Measurements from ENCODE around the gene NUP107.
"Not testable (repeated sequence)": the region's sequence is repeated elsewhere in the genome, so short reads cannot be mapped to it uniquely, and the experiment has no call there.

NUP107 gene

DNA sequence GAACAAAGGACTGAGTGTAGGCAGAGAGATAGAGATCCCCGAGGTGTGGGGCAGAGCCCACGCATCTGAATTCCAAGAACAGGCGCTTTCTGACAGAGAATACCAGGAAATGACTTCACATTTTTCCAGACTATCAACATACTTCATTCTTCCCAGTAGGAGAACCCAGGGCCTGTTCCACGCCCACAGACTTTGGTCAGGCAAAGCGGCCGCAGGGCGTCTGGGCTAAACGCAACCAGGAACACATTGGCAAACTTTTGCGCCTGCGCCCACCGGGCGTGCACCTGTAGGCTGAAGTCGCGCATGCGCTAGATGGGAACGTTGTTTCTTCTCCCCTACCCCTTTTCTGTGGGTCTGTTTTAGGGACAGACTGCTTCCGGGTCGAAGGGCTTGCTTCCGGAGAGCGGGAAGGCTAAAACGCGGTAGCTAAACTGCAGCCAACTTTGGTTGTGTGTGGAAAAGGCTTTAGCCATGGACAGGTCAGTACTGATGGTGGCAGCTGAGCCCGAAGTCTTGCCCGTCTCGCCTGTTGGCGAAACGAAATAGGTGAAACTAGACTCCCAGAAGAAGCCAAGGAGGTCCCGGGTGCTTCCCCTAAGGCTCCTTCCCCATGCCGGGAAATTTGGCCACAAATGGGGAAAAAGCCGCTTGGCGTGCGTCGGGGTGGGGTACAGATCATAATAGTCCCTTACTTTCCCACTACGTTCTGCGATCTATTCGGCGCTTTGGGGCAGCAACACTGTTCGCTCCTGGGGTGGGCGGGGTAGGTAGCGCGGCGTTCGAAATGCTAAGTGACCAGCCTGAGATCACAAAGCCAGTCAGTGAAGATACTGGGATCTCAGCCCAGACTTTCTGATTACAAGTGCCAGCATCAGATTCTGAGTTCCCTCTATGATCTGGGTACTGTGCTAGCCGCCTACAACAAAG is at the start of gene NUP107:
Gene NUP107, plus strand, starts transcription at position 384 of the 927 bp plus-strand sequence. Its CDS starts 88 bp downstream, at position 472.
- peak; percentile 96 for DNase-seq

GRCh38 chr12:68637439-68637838 is 49.3 kb upstream of the NUP107 start:
- DNase-seq: not testable (repeated sequence)

GRCh38 chr12:68638171-68638570 is 48.6 kb upstream of the NUP107 start:
- no peak for DNase-seq

GRCh38 chr12:68638721-68639395 is 47.9 kb upstream of the NUP107 start:
- no peak for DNase-seq

DNA sequence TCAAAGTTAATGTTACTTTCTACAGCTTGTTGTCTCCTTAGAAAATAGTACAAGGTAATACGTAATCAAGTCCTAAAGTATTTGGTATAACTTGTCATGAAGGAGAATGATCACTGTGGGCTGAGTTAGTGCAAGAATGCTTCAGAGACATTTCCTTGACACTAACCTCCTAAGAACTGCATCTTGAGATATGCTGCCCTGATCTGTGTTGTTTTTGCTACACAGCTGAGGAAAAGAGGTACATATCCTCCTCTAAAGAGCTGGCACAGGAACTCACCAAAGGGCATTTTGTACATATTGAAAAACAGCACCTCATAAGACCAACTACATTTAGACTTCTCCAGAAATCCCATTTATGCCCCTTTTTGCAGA is 47.4 kb upstream of the NUP107 start:
- no peak for DNase-seq

DNA sequence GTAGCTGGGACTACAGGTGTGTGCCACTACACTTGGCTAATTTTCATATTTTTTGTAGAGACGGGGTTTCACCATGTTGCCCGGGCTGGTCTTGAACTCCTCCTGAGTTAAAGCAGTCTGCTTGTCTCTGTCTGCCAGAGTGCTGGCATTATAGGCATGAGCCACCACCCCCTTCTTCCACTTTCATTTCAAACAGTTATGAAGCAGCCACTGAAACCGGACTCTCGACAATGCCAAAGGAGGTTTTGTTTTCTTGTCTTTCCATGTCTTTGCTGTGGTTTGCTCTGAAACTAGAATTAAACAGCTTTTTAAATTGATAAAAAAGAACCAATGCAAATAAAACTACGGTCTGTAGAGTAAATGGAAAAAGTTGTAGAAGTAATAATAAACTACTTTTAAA is 45.6 kb upstream of the NUP107 start:
- DNase-seq: no peak

- DNase-seq: no peak
Observed at GRCh38 chr12:68646484-68646883, 40.3 kb upstream of the NUP107 start.

GRCh38 chr12:68647507-68647906 is 39.3 kb upstream of the NUP107 start:
- DNase-seq: no peak

- DNase-seq: no peak
Observed at GRCh38 chr12:68648179-68648578, 38.6 kb upstream of the NUP107 start.

DNA sequence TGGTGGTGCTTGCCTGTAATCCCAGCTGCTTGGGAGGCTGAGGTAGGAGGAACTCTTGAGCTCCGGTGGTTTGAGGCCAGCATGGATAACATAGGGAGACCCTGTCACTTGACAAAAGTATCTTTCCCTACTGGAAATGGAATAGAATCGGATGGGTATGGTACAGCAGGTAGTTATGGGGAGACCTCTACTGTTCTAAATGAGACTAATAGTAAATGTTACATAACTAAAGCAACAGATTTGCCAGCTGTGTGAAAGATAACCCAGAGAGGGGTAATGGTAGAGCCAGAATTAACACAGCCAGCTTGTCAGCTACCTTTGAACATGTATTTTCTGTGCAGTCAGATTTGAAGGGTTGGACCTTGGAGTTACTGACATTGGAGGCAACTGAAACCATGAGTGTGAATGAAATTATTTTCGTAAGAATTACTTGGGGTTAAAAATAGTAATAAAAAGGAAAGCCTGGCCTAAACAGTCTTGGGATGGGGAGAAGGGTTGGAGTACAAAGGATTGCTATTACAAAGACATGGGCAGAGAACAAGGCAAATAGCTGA is 21.7 kb upstream of the NUP107 start:
- DNase-seq: no peak

DNA sequence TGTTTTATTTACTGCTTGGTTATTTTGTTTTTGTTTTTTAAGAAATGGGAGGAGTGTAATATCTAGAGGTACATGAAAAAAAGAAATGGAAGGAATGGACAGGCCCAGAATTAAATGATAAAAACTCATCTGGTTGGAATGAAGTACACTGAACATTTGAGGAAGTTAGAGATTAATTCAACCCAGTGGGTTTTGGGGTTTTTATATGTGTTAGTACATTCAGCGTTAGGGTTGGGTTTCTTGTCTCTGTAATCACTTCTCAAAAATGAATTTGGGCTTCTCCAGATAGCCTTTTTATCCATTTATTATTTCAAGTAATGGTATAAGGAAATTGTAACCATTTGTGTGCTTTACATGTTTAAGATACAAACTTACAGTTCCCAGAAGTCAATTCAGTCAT is 19.5 kb upstream of the NUP107 start:
- DNase-seq: no peak

DNA sequence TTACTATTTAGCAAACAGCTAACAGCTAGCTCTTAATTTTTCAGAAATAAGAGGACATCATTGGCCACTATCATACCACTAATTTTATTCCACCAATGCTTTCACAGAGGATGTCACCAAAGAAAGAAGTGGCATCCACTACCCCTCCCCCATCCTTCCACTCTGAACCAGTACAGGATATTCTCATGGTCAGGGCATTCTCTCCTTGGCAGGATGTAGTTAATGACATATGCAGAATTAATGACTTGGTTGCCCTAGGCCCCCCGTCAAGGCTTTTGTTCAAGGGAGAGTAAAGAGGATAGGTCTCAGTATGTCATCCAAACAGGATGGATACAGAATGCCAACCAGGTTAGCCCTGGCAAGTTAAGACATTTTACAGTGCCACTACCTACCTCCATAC is 18.9 kb upstream of the NUP107 start:
- DNase-seq: no peak

- DNase-seq: no peak
Observed at GRCh38 chr12:68671179-68671578, 15.6 kb upstream of the NUP107 start.

- no peak for DNase-seq
Observed at GRCh38 chr12:68673788-68674187, 13.0 kb upstream of the NUP107 start.

- no peak for DNase-seq
Observed at GRCh38 chr12:68674376-68674775, 12.4 kb upstream of the NUP107 start.

GRCh38 chr12:68675101-68675842 is 11.5 kb upstream of the NUP107 start:
- DNase-seq: no peak

DNA sequence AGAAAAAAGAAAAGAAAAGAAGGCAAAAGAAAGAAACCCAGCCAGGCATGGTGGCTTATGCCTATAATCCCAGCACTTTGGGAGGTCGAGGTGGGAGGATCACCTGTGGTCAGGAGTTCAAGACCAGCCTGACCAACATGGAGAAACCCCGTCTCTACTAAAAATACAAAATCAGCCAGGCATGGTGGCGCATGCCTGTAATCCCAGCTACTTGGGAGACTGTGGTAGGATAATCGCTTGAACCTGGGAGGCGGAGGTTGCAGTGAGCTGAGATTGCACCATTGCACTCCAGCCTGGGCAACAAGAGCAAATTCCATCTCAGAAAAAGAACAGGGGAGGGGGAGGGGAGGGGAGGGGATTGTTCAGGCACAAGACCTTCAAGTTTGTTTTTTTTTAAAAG is 9.9 kb upstream of the NUP107 start:
- not testable (repeated sequence) for DNase-seq

DNA sequence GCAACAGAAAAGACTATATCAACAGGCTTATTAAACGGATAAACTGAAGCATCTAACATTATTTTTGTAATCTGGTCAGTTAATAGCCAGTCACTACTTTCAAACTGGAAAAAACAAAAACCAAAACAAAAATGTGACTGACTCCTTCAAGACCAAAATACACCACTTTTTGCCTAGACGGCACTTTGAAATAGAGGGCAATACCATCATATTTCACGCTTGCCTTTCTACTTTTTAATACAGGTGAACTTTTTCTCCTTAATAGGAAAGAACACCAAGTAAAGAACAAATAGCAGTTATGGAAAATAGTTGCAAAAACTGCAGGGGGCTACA is 550 bp upstream of the NUP107 start:
- no peak for DNase-seq

GRCh38 chr12:68695454-68695853 is 8.7 kb downstream of the NUP107 start:
- DNase-seq: no peak

DNA sequence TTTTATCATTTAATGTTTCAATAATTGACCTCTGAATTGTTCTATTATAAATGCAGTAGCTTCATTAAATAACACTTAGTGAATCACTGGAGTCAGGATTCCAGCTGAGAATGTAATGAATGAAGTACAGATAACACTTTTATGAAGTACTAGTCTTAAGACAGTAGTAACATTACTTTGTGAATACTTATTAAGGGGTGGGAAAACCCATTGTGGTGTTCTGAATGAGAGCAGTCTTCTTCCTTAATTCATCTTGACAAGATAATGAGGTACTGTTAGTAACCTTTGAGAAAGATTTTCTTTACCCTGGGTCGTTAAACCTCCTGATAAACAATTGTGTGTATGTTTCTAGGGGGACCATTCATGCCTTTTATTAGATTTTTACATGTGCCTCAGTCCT is 12.7 kb downstream of the NUP107 start:
- DNase-seq: no peak

GRCh38 chr12:68727776-68728175 is 41.0 kb downstream of the NUP107 start:
- DNase-seq: no peak

- no peak for DNase-seq
Observed at GRCh38 chr12:68733661-68734071, 46.9 kb downstream of the NUP107 start.

- no peak for DNase-seq
Observed at GRCh38 chr12:68739891-68740290, 53.1 kb downstream of the NUP107 start.

All from NCI-H2081 treated with DMSO at 0.1 percent for 48 hours (cell line).